ENCODE results near the gene STUB1.

DNA sequence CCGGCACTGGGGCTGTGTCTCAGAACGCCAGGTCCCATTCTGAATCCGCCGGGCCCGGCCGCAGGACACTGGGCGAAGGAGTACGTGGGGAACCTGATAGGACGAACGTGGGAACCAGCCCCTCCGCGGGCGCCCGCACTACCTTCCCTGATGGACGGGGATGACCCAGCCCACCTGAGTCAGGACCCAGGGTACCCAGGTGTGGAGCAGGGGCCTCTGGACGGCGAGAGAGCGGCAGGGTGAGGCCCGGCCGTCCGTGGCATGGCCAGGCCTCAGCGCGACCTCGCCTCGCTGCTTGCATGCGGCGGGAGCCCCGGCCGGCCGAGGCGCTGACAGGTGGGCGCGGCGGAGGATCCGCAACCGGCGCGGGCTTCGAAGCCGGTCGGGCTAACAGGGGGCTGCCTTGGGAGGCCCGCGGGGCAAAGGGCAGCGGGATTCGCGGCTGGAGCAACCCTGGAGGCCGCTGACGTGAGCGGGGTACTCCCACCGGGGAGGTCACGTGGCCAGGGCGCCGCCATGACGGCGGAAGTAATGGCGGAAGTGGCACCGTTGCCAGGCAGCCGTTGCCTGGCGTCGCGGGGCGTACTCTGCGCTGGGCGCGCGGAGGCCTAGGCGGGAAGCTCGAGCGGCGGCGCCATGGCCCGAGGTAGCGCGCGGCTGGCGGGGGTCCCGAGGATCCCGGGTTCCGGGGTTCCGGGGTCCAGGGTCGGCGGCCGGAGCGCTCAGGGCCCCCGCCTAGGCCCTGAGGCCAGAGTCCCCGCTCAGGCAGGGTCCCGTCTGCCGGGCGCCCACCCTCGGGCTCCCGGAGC is 31.2 kb upstream of the STUB1 start, which contains the start of gene WDR90:
- TF ChIP-seq, protein P1, sequence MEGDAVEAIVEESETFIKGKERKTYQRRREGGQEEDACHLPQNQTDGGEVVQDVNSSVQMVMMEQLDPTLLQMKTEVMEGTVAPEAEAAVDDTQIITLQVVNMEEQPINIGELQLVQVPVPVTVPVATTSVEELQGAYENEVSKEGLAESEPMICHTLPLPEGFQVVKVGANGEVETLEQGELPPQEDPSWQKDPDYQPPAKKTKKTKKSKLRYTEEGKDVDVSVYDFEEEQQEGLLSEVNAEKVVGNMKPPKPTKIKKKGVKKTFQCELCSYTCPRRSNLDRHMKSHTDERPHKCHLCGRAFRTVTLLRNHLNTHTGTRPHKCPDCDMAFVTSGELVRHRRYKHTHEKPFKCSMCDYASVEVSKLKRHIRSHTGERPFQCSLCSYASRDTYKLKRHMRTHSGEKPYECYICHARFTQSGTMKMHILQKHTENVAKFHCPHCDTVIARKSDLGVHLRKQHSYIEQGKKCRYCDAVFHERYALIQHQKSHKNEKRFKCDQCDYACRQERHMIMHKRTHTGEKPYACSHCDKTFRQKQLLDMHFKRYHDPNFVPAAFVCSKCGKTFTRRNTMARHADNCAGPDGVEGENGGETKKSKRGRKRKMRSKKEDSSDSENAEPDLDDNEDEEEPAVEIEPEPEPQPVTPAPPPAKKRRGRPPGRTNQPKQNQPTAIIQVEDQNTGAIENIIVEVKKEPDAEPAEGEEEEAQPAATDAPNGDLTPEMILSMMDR (IDR thresholded peaks at IDR 0.05; ENCODE audit: low read length), result no peak
- no peak for TF ChIP-seq EZH2 (IDR thresholded peaks at IDR 0.05; ENCODE audit: borderline replicate concordance, low read length)

Data from OCI-LY1 (cell line).